Vagina (tissue), 2 donors: ENCODE measurements around the gene AKIRIN2.

Experiments used
- POLR2A ChIP-seq, 2 donors: fragments of 450-650 bp; IDR thresholded peaks; one replicate each; pipeline ENCODE4 v1.6.1; 2017; ENCODE audit warnings: antibody characterized with exemption in 2 of 2, mild to moderate bottlenecking in 2 of 2, moderate library complexity in 2 of 2
- POLR2AphosphoS5 ChIP-seq, 2 donors: sonication (generic); formaldehyde crosslinking; IDR thresholded peaks; one replicate each; pipeline ENCODE4 v1.9.0; 2017; ENCODE audit warnings: antibody characterized with exemption in 2 of 2, mild to moderate bottlenecking in 2 of 2, low read depth in 1 of 2; ENCODE audit not compliant: insufficient read depth in 1 of 2
- TF ChIP-seq, protein P1 (sequence below), 3 experiments: fragments of 450-650 bp in 2 of 3; fragments of 200-600 bp in 1 of 3; sonication (generic) in 1 of 3; IDR thresholded peaks; one replicate each; pipeline ENCODE4 v1.5.1; 2017 to 2019; ENCODE audit warnings: antibody characterized with exemption in 3 of 3, mild to moderate bottlenecking in 2 of 3, moderate library complexity in 2 of 3

DNA sequence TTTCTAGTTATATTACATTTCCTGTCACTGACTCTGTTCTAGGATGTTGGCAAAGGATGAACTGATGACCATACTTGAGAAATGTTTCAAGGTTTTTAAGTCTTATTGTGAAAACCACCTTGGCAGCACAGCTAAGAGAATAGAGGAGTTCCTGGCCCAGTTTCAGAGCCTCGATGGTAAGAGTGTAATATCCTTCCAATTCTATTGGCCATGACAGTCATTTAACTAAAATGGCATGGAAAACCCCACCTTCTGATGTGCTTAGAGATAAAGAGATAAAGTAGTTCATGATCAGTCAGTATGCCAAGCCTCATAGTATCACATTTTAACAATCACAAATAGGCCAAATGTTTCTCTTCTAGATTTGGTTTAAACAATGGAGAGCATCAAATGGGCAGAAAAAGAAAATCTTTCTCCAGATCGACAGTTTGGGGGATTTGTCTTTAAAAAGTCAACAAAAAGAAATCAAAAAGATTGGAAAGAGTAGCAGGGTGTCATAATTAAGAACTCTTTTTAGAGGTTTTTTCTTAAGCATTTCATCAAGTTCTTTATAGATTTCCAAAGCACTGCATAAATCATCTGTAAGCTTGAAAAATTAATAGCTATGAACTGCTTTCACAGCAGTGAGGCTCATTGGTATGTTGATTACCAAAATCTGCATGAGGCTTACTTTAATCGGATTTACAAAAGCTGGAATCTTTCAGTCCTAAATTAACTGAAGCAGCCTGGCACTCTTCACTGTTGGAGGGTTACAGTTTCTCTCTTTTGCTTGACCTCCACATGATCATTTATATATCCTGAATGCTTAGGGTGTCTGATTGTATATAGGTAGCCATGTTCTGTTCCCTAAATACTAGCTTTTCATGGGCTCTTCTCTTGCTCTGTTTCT, 48.7 kb downstream of the AKIRIN2 start:
- TF ChIP-seq, protein P1, sequence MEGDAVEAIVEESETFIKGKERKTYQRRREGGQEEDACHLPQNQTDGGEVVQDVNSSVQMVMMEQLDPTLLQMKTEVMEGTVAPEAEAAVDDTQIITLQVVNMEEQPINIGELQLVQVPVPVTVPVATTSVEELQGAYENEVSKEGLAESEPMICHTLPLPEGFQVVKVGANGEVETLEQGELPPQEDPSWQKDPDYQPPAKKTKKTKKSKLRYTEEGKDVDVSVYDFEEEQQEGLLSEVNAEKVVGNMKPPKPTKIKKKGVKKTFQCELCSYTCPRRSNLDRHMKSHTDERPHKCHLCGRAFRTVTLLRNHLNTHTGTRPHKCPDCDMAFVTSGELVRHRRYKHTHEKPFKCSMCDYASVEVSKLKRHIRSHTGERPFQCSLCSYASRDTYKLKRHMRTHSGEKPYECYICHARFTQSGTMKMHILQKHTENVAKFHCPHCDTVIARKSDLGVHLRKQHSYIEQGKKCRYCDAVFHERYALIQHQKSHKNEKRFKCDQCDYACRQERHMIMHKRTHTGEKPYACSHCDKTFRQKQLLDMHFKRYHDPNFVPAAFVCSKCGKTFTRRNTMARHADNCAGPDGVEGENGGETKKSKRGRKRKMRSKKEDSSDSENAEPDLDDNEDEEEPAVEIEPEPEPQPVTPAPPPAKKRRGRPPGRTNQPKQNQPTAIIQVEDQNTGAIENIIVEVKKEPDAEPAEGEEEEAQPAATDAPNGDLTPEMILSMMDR (IDR thresholded peaks at IDR 0.05): no peak
- no peak for TF ChIP-seq POLR2A (IDR thresholded peaks at IDR 0.05)
- no peak for TF ChIP-seq POLR2AphosphoS5 (IDR thresholded peaks at IDR 0.05; ENCODE audit: insufficient read depth in 1 of 2, low read depth in 1 of 2)
